NCI-H748 treated with DMSO at 0.1 percent for 48 hours (cell line): ENCODE measurements around the gene TDRD12.

Experiments
- DNase-seq: peaks from one replicate; lab custom pipeline; 2025; lab: John Stamatoyannopoulos, UW

The TDRD12 gene

GRCh38 chr19:32809754-32810153 lies 90.2 kb downstream of the TDRD12 start:
- DNase-seq = no peak

GRCh38 chr19:32810452-32810851 lies 90.9 kb downstream of the TDRD12 start:
- no peak for DNase-seq

GRCh38 chr19:32811151-32811550 lies 91.6 kb downstream of the TDRD12 start:
- no peak for DNase-seq

- no peak for DNase-seq
Measured at GRCh38 chr19:32812036-32812435, 92.5 kb downstream of the TDRD12 start.

- DNase-seq = no peak
Measured at GRCh38 chr19:32812571-32812970, 93.0 kb downstream of the TDRD12 start.

- DNase-seq = no peak
Measured at GRCh38 chr19:32813862-32814425, 94.4 kb downstream of the TDRD12 start.

GRCh38 chr19:32814624-32815023 lies 95.1 kb downstream of the TDRD12 start:
- DNase-seq = no peak

- no peak for DNase-seq
Measured at GRCh38 chr19:32816555-32817099, 97.1 kb downstream of the TDRD12 start.

GRCh38 chr19:32817569-32818476 lies 98.3 kb downstream of the TDRD12 start:
- no peak for DNase-seq

- DNase-seq = no peak
Measured at GRCh38 chr19:32818536-32818935, 99.0 kb downstream of the TDRD12 start.

GRCh38 chr19:32819419-32820400 lies 100.1 kb downstream of the TDRD12 start:
- DNase-seq = no peak

GRCh38 chr19:32822916-32823746 lies 103.6 kb downstream of the TDRD12 start:
- no peak for DNase-seq

GRCh38 chr19:32823747-32824102 lies 104.2 kb downstream of the TDRD12 start:
- no peak for DNase-seq

GRCh38 chr19:32824191-32824751 lies 104.7 kb downstream of the TDRD12 start:
- no peak for DNase-seq

- DNase-seq = peak; percentile 11
Measured at GRCh38 chr19:32824916-32825608, 105.5 kb downstream of the TDRD12 start.

- no peak for DNase-seq
Measured at GRCh38 chr19:32828139-32828538, 108.6 kb downstream of the TDRD12 start.

GRCh38 chr19:32828643-32829344 lies 109.2 kb downstream of the TDRD12 start:
- DNase-seq = no peak

- no peak for DNase-seq
Measured at GRCh38 chr19:32829345-32829896, 109.9 kb downstream of the TDRD12 start.
